Limb (tissue), 2 donors: Measurements from ENCODE around the gene VEGFB.
A peak's percentile ranks its signal among the peaks of the same experiment; 100 is the strongest.

ENCODE experiments used
- DNase-seq, 2 donors: peaks; one replicate each; pipeline ENCODE4 v3.0.0-alpha.2; 2016; ENCODE audit errors: extremely low spot score in 2 of 2

The VEGFB gene

DNA sequence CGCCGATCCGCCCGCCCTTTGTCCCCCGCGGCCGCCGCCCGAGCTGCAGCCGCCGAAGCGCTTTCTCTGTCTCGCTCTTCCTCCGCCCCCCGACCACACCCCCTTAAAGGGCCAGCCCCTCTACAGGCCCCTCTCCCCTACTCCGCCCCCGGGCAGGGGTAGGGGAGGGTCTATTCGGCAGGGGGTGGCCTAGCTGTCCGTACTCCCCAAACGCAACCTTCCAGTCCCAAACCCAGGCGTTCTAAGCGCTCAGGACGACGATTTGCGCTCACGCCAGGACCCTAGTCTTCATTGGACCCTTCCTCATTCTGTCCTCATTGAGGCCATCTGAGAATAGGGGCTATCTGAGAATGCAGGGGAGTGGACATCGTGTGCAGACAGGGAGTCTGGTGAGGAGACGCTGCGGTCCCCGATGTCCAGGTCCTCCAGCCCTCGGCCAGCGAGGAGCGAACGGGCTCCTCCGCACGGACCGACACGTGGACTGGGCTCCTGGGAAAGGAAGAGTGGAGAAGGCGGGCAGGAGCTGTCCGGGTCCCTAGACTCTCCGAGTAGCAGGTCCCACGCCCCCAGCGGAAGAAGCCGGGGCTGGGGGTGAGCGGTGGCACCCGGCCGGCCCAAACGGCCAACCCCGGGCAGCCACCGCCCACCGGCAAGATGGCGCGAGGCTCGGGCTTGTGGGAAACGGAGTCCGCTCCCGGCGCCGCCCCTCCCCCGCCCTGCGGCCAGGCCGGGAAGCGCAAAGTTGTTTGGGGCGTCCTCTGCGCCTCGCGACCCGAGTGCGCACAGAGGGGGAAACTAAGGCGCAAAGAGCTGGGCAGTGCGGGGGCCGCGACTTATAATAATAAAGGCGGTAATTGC lies 12.7 kb downstream of the VEGFB start, which contains the start of gene PPP1R14B:
TSS of gene PPP1R14B (minus strand) at position 73 of the 858 bp plus-strand sequence. CDS start 270 bp downstream, outside the sequence.
- peak; percentile 88 to 92 for DNase-seq

DNA sequence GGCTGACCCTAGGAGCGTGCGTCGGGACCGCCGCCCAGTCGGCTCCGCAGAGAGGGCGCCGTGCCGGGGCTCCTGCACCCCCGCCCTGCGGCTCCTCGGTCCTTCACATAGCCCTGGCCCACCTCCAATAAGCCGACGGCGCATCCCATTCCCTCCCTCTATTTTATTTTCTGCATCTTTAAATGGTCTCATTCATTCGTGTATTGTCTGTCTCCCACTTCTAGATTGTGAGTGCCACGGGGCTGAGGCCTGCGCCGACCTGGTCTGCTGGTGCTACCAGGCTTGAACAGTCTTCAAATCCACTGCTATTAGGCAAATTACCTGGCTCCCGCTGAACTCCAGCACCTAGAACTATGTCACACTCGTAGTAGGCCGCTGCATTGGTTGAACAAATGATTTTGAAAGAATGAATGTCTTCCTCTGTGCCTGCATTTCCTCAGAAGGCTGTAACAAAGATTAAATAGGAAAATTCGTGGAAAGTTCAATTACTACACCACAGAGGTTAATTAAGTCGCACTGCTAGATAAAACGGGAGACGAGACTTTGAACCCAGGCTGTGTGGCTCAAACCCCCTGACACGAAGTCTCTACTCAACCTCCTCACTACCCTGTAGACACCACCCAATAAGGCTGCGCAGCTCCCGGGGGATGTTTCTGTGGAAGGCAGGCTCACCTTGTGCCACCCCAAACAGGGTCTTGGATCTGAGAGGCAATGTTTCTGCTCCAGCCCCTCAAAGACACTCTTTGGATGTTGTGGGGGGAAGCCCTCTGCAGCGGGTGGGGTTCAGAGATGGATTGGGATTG lies 13.5 kb downstream of the VEGFB start:
- no peak for DNase-seq

DNA sequence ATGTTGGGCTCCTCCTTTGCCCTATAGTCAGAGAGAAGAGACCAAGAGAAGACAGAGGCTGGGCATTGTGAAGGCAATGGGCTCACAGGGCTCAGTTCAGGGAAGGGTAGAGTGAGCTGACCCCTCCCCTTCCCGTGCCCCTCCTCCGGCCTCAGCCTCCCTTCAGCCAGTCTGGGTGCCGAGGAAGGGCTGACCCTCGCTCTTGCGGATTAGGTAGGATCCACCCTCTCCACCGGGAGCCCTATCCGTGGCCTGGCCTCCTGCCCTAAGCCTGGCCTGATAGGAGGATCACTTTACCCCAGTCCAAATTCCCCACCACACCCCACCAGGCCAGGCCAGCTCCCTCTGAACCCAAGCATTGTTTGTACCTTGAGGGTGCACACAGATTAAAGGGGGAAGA lies 14.2 kb downstream of the VEGFB start:
- no peak for DNase-seq

DNA sequence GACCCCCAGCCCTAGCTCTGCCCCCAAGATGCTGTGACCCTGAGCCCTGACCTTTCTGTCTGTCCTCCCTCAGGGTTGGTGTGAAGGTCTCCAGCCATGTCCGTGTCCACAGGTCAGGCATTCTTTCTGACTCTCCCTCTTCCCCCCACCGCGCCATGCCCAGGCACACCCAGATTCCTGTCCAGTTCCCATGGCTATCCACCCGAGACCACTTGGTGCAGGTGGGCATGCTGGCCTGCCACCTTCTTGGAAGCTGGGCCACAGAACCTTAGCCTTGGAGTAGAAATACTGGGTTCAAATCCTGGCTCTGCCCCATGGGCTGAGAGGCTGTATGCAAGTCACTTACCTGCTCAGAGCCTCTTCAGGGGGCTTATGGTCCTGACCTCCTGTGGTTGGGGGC lies 14.7 kb downstream of the VEGFB start:
- DNase-seq, result no peak

DNA sequence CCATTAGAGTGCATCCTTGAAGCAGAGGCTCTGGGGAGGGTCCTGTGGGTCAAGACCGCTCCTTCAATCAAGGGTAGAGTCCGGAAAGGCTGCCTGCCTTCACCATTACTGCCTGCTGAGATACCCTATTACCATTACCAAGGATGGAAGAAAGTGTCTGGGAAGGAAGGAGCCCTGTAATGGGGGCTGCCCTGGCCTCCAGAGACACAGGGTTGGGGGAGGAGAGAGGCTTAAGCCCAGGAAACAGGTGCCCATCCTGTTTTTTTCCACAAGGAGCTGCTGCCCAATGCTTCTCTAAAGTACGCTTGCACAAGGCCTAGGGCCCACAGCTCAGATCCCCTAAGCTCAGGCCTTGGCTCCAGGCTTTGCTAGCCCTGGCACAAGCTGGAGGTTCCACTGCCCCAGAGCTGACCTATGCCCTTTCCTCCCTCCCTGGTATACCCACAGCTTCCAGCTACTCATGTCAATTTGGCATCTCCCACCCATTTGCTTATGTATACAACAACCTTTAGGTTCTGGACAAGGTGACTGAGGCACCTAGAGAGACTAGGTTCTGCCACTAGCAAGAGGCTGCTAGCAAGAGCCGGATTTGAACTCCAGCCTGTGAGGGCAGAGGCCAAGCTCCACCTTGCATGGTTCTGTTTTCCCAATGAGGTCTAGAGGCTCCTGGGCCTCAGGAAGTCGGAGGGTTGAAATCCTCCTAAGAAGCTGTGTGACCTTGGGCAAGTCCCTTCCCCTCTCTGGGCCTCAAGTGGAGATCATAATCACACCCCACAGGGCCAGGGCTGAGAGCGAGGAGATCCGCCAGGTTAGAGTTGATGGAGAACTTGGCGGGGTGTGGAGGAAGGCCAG lies 15.4 kb downstream of the VEGFB start:
- no peak for DNase-seq

DNA sequence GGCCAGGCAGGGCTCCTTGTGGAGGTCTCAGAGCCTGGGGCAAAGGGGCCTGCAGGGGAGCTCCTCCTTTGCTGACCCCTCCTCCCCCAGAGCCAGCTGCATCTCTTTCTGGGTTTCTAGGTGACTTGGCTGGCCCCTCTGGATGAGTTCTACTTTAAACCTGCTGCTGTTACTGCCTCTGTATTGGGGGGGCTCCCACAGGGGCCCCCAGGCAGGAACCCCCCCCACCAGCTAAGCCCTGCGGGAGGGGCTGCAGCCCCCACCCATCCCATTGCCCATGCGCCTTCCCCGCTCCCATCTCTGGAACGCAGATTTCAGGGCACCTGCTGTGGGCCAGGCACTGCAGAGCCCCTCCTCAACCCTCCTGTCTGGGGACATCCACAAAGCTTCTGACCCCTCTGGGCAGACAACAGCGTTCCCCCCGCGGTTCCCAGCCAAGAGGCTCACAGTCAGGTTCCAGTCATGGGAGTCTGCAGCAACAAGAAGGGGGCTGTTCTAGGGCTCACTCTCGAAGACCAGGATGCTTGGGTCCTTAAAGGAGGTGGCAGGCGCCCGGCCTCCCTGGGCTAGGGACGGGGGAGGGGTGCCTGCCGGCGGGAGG lies 16.1 kb downstream of the VEGFB start:
- no peak for DNase-seq

DNA sequence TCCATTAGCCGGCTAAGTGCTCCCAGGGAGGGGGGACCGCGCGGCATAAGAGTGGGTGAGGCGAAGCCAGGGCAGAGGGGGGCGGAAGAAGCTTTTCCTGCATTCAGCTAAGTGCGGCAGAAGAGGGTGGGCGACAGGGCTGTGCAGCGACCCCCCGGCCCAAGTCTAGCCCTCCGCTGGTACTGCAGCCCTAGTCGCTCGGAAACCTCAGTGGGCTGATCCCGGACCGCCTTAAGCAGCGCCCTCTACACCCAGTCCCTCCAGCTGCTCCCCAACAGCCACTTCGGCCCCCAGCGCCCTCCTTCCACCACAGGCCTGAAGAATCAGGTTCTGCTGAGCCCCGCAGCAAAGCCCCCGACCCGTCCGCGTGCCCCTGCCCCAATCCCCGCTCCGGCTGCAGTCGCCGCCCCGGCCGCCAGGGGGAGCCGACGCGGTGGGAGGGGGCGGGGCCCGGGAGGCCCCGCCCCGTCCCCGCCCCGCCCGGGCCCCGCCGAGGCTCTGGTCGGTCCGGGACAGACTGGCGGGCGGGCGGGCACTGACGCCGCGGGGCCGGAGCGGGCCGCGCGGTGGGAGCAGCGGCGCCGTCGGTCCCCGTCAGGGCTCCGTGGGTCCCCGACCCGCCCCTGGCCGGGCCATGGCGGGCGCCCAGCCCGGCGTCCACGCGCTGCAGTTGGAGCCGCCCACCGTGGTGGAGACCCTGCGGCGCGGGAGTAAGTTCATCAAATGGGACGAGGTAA lies 16.8 kb downstream of the VEGFB start, which contains the start of gene PLCB3:
TSS of gene PLCB3 (plus strand) at position 515 of the 737 bp plus-strand sequence. CDS start at position 635, 120 bp downstream.
- peak in 1 of 2 donors; percentile 85 for DNase-seq

DNA sequence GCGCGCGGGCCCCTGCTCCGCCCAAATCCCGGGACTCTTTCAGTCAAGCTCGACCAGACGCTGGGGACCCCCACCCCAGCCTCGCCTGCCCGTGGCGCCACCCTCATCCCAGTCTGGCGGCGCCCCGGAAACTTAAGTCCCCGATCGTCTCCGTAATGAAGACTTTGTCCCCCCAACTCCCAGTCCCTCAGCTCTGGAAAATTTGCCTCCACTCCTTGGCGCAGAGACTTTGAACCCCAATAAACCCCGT lies 17.3 kb downstream of the VEGFB start:
- no peak for DNase-seq

DNA sequence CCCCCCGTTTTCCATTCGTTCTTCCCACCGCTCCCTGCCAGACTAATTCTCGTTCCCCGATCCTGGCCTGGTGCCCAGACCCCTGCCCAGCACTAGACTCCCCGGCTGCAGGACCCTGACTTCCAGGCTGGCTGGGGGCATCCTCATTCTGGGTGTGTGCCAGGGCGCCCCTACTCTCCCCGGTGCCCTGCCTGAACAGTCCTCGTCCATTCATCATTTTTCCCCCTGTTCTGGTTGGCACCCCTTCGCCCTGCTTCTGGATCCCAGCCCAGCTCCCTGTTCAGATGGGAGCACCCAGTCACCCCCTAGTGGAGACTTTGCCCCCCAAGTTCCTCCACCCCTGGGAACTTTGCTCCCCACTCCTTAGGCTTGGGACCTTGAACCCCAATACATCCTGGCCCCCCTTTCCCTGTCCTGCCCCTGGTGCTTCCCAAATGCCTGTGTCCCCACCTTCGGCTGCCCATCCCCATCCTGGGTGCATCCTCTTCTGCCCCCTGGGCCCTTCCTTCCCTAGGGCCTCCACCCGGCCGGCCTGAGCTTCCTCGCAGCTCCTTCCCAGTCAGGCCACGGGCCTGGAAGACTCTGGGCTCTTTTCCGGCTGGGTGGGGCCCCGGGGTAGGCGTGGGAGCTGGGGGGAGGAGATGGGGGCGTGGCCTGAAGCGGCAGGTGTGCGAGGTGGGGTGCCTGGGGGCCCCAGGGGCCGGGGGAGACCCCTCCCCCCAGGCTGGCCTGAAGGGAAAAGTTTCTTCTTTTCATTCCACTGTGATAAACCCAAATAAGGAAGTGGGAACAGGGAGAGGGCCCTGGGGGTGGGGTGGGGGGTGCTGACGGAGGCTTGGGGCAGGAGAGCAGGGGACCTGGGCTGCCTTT lies 17.9 kb downstream of the VEGFB start:
- DNase-seq, result no peak

DNA sequence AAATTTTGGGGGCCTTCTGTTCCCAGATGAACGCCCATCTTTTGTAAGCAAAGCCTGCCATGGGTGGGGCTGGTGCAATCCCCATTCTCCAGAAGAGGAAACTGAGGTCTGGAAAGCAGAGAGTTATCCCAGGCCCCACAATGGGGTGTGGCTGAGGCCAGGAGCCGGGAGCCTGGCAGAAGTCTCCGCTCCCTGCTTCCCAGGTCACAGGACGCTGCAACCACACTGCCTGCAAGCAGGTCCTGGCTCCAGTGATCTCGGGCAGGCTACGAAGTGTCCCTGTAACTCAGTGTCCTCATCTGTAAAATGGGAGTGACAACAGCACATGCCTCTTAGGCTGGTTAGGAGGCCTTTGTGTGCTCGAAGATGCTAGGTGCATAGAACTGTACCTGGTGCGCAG lies 18.7 kb downstream of the VEGFB start:
- no peak for DNase-seq

DNA sequence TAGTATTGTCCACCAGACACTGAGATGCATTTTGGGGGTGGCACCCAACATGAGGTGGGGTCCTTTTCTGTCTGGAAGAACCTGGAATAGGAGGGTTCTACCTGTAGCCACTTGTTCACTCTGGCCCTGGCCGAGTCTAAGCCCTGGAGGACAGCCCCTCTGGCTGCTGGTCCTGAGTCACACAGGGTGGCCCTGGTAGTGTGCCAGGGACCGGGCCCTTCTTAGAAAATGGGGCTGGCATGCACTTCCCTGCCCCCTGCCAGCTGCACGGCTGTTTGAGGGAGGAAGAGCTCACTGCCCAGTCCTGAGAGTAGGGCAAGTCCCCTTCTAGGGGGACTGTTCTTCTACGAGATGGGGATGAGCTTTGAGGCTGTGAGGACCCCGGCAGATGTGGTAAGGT lies 19.1 kb downstream of the VEGFB start:
- no peak for DNase-seq

DNA sequence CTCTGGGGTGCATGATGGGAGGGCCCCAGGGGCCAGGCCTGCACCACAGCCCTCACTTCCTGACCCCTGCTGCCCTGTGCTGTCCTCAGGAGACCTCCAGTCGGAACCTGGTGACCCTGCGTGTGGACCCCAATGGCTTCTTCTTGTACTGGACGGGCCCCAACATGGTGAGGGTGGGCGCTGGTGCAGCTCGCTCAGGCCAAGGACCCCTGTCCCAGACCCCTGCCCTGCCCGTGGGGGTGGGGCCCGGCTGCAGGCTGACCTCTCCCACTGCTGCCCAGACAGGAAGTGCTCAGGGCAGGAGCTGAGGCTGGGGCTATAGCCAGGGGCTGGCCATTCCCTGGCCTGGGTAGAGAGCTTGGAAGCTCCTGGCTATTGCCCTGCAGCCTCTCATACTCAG lies 19.9 kb downstream of the VEGFB start:
- DNase-seq, result no peak

DNA sequence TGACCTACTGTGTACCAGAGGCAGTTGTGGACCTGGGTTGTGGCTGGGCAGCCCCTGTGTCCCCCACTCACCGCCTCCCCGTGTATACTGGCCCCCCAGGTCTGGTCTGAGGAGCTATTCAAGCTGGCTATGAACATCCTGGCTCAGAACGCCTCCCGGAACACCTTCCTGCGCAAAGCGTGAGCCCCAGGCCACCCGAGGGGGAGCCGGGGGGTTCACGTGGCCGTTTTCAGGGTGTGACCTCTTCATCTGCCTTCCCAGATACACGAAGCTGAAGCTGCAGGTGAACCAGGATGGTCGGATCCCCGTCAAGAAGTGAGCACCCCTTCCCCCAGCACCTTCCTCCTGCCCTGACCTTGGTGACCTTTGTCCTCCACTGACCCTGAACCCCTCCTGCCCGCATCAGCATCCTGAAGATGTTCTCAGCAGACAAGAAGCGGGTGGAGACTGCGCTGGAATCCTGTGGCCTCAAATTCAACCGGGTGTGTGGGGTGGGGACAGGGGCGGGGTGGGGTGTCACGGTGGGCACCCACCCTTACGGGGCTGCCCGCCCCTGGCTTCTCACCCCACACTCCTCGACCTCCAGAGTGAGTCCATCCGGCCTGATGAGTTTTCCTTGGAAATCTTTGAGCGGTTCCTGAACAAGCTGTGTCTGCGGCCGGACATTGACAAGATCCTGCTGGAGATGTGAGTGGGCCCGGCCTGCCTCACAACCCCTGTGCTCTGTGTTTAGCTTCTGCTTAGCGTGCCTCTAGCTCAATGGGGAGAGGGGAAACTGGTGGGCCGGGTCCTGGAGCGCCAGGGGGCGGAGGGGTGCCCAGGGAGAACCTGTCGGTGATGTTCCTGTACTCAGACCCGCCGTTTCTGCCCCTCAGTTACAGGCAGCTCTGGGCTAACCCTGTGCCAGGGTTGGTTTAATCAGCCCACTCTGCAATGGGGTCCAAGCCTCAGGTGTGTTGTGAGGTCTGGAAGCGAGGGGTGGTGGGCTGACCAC lies 21.0 kb downstream of the VEGFB start:
- DNase-seq, result no peak

DNA sequence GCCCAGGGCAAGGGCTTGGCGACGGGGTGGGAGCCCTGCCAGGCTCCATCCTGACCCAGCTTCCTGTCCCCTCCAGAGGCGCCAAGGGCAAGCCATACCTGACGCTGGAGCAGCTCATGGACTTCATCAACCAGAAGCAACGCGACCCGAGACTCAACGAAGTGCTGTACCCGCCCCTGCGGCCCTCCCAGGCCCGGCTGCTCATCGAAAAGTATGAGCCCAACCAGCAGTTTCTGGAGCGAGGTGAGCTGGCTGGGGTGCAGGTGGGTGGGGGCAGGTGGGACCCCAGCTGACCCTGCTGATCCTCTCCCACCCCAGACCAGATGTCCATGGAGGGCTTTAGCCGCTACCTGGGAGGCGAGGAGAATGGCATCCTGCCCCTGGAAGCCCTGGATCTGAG lies 21.9 kb downstream of the VEGFB start:
- no peak for DNase-seq

DNA sequence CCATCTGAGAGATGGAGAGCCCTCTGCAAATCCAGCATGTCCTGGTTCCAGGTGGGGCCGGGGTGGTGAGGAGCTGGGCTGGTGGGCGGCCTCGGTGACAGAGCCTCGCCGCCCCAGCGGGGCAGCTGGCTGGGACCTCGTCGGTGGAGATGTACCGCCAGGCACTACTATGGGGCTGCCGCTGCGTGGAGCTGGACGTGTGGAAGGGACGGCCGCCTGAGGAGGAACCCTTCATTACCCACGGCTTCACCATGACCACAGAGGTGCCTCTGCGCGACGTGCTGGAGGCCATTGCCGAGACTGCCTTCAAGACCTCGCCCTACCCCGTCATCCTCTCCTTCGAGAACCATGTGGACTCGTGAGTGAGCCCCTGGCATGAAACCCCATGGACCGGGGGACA lies 24.0 kb downstream of the VEGFB start:
- DNase-seq, result no peak

DNA sequence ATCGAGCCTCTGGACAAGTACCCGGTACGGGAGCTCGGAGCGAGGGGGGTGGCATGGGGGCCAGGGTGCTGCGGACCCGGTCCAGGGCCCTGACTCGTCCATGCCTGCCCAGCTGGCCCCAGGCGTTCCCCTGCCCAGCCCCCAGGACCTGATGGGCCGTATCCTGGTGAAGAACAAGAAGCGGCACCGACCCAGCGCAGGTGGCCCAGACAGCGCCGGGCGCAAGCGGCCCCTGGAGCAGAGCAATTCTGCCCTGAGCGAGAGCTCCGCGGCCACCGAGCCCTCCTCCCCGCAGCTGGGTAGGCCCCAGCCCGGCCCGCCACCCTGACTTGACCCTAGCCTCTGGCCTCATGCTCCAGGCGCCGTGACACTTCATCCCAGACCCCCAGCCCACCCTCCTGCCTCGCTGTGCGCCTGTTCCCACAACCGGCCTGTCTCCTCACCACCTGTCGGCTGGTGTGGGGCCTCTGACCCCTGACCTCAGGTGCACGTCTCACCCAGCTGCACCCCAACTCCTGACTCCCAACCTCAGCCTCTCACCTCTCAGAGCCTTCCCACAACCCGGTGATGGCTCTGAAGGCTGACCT lies 24.7 kb downstream of the VEGFB start:
- no peak for DNase-seq

DNA sequence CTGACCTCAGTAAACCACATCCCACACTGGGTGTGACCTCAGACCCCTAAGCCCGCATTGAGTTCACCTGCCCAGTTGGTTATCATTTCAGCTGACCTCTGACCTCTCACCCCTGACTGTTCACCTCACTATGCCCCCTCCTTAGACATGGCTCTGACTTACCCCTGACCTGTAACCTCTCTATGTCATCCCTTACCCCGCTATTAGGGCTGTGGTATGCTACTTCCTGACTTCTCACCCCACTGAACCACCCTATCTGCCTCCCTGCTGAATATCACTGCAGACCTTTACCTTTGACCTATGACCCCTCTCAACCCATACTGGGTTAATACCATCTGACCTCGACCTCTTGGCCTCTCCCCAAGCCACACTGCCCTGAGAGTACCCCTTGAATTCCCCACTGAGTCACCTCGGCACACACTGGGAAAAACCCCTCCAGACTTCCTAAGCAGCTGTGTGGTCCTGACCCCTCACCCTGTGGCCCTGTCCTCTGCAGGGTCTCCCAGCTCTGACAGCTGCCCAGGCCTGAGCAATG lies 25.2 kb downstream of the VEGFB start:
- no peak for DNase-seq

DNA sequence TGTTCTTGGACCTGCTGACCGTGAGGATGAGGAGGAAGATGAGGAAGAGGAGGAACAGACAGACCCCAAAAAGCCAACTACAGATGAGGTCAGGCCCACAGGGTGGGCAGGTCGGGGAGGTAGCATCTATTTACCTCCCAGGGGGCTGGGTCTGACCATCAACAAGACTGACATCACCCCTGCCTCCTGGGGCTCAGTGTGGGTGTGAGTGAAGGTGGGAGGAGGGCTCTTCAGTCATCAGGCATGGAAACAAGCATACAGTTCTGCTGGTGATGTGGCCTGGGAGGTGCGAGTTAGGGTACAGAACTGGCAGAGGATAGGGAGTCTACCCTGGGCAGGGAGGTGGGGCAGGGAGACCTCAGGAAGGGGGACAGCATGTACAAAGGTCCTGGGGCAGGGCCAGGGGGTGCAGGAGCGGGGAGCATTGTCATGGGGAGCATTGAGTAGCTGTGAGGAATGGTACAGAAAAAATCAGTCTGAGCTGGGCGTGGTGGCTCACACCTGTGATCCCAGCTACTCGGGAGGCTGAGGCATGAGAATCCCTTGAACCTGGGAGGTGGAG lies 25.8 kb downstream of the VEGFB start:
- no peak for DNase-seq
